Neuronal stem cell (in vitro differentiated cells): ENCODE data around the gene VPS37B.

ENCODE experiments used
- DNase-seq: peaks from one replicate; pipeline ENCODE4 v3.0.0-alpha.2; 2013; ENCODE audit warnings: low spot score
- H2AFZ ChIP-seq: one replicate; pipeline ENCODE4 v1.6.1; 2013; ENCODE audit warnings: mild to moderate bottlenecking, low read length, inconsistent platforms
- H2AK5ac ChIP-seq: 2 replicates; pipeline ENCODE4 v1.6.1; 2013; ENCODE audit warnings: low read depth, mild to moderate bottlenecking, inconsistent platforms, low read length, moderate library complexity, mixed read lengths
- H2BK120ac ChIP-seq: 2 replicates; pipeline ENCODE4 v1.6.1; 2013; ENCODE audit warnings: low read depth, mild to moderate bottlenecking, inconsistent platforms, low read length, moderate library complexity, mixed read lengths
- H2BK12ac ChIP-seq: one replicate; pipeline ENCODE4 v1.6.1; 2013; ENCODE audit warnings: low read length, inconsistent platforms
- H2BK15ac ChIP-seq: 2 replicates; pipeline ENCODE4 v1.6.1; 2013; ENCODE audit warnings: mild to moderate bottlenecking, low read length, inconsistent platforms, mixed read lengths
- H2BK5ac ChIP-seq: one replicate; pipeline ENCODE4 v1.6.1; 2013; ENCODE audit warnings: inconsistent platforms, mild to moderate bottlenecking, low read length, moderate library complexity
- H3K14ac ChIP-seq: one replicate; pipeline ENCODE4 v1.6.1; 2013; ENCODE audit warnings: low read length, inconsistent platforms
- H3K18ac ChIP-seq: 2 replicates; pipeline ENCODE4 v1.6.1; 2013; ENCODE audit warnings: low read length, inconsistent platforms
- H3K23ac ChIP-seq: 2 replicates; pipeline ENCODE4 v1.6.1; 2013; ENCODE audit warnings: low read depth, mild to moderate bottlenecking, mixed read lengths, low read length, inconsistent platforms; ENCODE audit not compliant: poor library complexity
- H3K27ac ChIP-seq: replicated peaks from 3 replicates; pipeline ENCODE4 v1.5.1; 2013; ENCODE audit warnings: low read length, inconsistent platforms
- H3K27me3 ChIP-seq, 3 experiments: 2 replicates each; pipeline ENCODE4 v1.6.1; 2013; ENCODE audit warnings: low read length in 3 of 3, mild to moderate bottlenecking in 2 of 3, inconsistent platforms in 1 of 3, low read depth in 1 of 3, mixed read lengths in 1 of 3, moderate library complexity in 1 of 3; ENCODE audit not compliant: control insufficient read depth in 3 of 3, insufficient read depth in 3 of 3
- H3K36me3 ChIP-seq, 2 donors: replicated peaks in 1 of 2; 2 replicates each; pipeline ENCODE4 v1.6.1; 2013; ENCODE audit warnings: low read length in 2 of 2; ENCODE audit not compliant: control insufficient read depth in 2 of 2, insufficient read depth in 2 of 2
- H3K4ac ChIP-seq: 2 replicates; pipeline ENCODE4 v1.6.1; 2013; ENCODE audit warnings: inconsistent platforms, mild to moderate bottlenecking, low read length, moderate library complexity
- H3K4me1 ChIP-seq, 2 donors: 1 replicate in 1 of 2; 2 replicates in 1 of 2; pipeline ENCODE4 v1.6.1; 2013; ENCODE audit warnings: low read length in 2 of 2, low read depth in 1 of 2; ENCODE audit not compliant: control insufficient read depth in 2 of 2, insufficient read depth in 1 of 2
- H3K4me2 ChIP-seq: one replicate; pipeline ENCODE4 v1.6.1; 2013; ENCODE audit warnings: mild to moderate bottlenecking, low read length, inconsistent platforms; ENCODE audit not compliant: insufficient read depth, poor library complexity, severe bottlenecking
- H3K4me3 ChIP-seq, 2 donors: 2 replicates each; pipeline ENCODE4 v1.5.1; 2013; ENCODE audit warnings: low read length in 2 of 2, mild to moderate bottlenecking in 2 of 2, inconsistent platforms in 1 of 2, moderate library complexity in 1 of 2
- H3K79me1 ChIP-seq: one replicate; pipeline ENCODE4 v1.6.1; 2013; ENCODE audit warnings: low read depth, mild to moderate bottlenecking, inconsistent platforms, low read length, moderate library complexity
- H3K9ac ChIP-seq: one replicate; pipeline ENCODE4 v1.6.1; 2013; ENCODE audit warnings: mild to moderate bottlenecking, low read depth, low read length, inconsistent platforms; ENCODE audit not compliant: poor library complexity
- H3K9me3 ChIP-seq, 2 donors: replicated peaks in 1 of 2; 2 replicates each; pipeline versions ENCODE3 to v1.6.1; 2013; ENCODE audit warnings: low read length in 2 of 2, mild to moderate bottlenecking in 2 of 2, inconsistent platforms in 1 of 2, low read depth in 1 of 2, mixed read lengths in 1 of 2, moderate library complexity in 1 of 2; ENCODE audit not compliant: control insufficient read depth in 2 of 2, insufficient read depth in 1 of 2
- H4K8ac ChIP-seq: one replicate; pipeline ENCODE4 v1.6.1; 2013; ENCODE audit warnings: low read depth, mild to moderate bottlenecking, inconsistent platforms, low read length, moderate library complexity
- H4K91ac ChIP-seq: one replicate; pipeline ENCODE4 v1.6.1; 2013; ENCODE audit warnings: low read length, low read depth, mild to moderate bottlenecking, inconsistent platforms; ENCODE audit not compliant: poor library complexity
- WGBS, 2 donors: extraction: QIAGEN DNeasy Blood & Tissue Kit; methylation state at CpG; one replicate each; pipeline ENCODE4 v1.1.7; 2013; ENCODE audit warnings: missing lambda C conversion rate in 2 of 2, mixed read lengths in 1 of 2; ENCODE audit not compliant: insufficient read length in 2 of 2, insufficient replicate concordance in 1 of 2; ENCODE audit errors: extremely low coverage in 2 of 2; 5-methylcytosine and 5-hydroxymethylcytosine counted together

The VPS37B gene

GRCh38 chr12:122882908-122883558 is 12.9 kb downstream of the VPS37B start:
- H3K4me3 ChIP-seq = no peak overlapping the region
- no peak overlapping the region for H3K27ac ChIP-seq
- H2AK5ac ChIP-seq = no peak overlapping the region
- H2AFZ ChIP-seq = no peak overlapping the region
- no peak overlapping the region for H3K14ac ChIP-seq
- H4K91ac ChIP-seq = no peak overlapping the region
- peaks cover 21 to 30% of the 10 kb centered on the region in 2 donors for H3K4me1 ChIP-seq
- peaks cover 0 to 2% of the 10 kb centered on the region in 2 donors for H3K9me3 ChIP-seq
- no peak for DNase-seq
- H2BK15ac ChIP-seq = no peak overlapping the region
- no peaks in the 10 kb centered on the region for H3K27me3 ChIP-seq
- peaks cover 11% of the 10 kb centered on the region for H3K79me1 ChIP-seq
- no peak overlapping the region for H3K9ac ChIP-seq
- H3K4me2 ChIP-seq = no peak overlapping the region
- H4K8ac ChIP-seq = no peak overlapping the region
- no peak overlapping the region for H3K18ac ChIP-seq
- peaks cover 0 to 14% of the 10 kb centered on the region in 2 donors for H3K36me3 ChIP-seq
- H3K4ac ChIP-seq = no peak overlapping the region
- no peak overlapping the region for H2BK5ac ChIP-seq
- no CpG with 5 or more reads among the region's 11 CpGs for WGBS, 2 donors
- H2BK12ac ChIP-seq = no peak overlapping the region
- H2BK120ac ChIP-seq = no peak overlapping the region
- H3K23ac ChIP-seq = no peak overlapping the region

GRCh38 chr12:122880668-122881067 is 15.3 kb downstream of the VPS37B start:
- no peak overlapping the region for H3K23ac ChIP-seq
- no peak overlapping the region for H2AFZ ChIP-seq
- H3K4me2 ChIP-seq = no peak overlapping the region
- WGBS, 2 donors = no CpG with 5 or more reads among the region's 8 CpGs
- no peak overlapping the region for H3K9ac ChIP-seq
- H3K14ac ChIP-seq = no peak overlapping the region
- no peak overlapping the region for H4K91ac ChIP-seq
- peaks cover 0 to 2% of the 10 kb centered on the region in 2 donors for H3K9me3 ChIP-seq
- no peak overlapping the region for H3K4me3 ChIP-seq
- H2AK5ac ChIP-seq = no peak overlapping the region
- no peak overlapping the region for H2BK5ac ChIP-seq
- no peak overlapping the region for H2BK15ac ChIP-seq
- no peak overlapping the region for H3K4ac ChIP-seq
- DNase-seq = no peak
- peaks cover 0 to 14% of the 10 kb centered on the region in 2 donors for H3K36me3 ChIP-seq
- peaks cover 5% of the 10 kb centered on the region for H3K79me1 ChIP-seq
- no peaks in the 10 kb centered on the region for H3K27me3 ChIP-seq
- H4K8ac ChIP-seq = no peak overlapping the region
- peaks cover 10 to 14% of the 10 kb centered on the region in 2 donors for H3K4me1 ChIP-seq
- no peak overlapping the region for H2BK12ac ChIP-seq
- H2BK120ac ChIP-seq = no peak overlapping the region
- no peak overlapping the region for H3K27ac ChIP-seq
- H3K18ac ChIP-seq = no peak overlapping the region

GRCh38 chr12:122880155-122880667 is 15.7 kb downstream of the VPS37B start:
- peaks cover 5% of the 10 kb centered on the region for H3K79me1 ChIP-seq

GRCh38 chr12:122878780-122879612 is 16.9 kb downstream of the VPS37B start:
- Histone ChIP-seq H3K9me3 (peaks cover 0 to 2% of the 10 kb centered on the region in 2 donors), H2BK120ac (no peak overlapping the region), H3K4me2 (no peak overlapping the region), H3K9ac (no peak overlapping the region), H3K18ac (peak overlapping the region; percentile 19), H3K4ac (no peak overlapping the region), H3K27me3 (no peaks in the 10 kb centered on the region), H3K79me1 (peaks cover 5% of the 10 kb centered on the region), H3K27ac (no peak overlapping the region), H3K23ac (no peak overlapping the region), H3K36me3 (peaks cover 0 to 14% of the 10 kb centered on the region in 2 donors), H2BK12ac (no peak overlapping the region), H4K91ac (no peak overlapping the region), H4K8ac (no peak overlapping the region), H2BK15ac (no peak overlapping the region), H2AFZ (no peak overlapping the region), H2BK5ac (no peak overlapping the region), H3K4me3 (no peak overlapping the region), H3K4me1 (peaks cover 14 to 15% of the 10 kb centered on the region in 2 donors), H2AK5ac (no peak overlapping the region), H3K14ac (no peak overlapping the region)
- no peak for DNase-seq
- WGBS, 2 donors = no CpG with 5 or more reads among the region's 17 CpGs

More at GRCh38 chr12:122880155-122880667, 15.7 kb downstream of the VPS37B start:
- Histone ChIP-seq H3K4me1 (peaks cover 12 to 14% of the 10 kb centered on the region in 2 donors), H3K23ac (no peak overlapping the region), H3K18ac (no peak overlapping the region), H2AFZ (no peak overlapping the region), H4K91ac (no peak overlapping the region), H2BK15ac (no peak overlapping the region), H2AK5ac (no peak overlapping the region), H3K4me2 (no peak overlapping the region), H3K4me3 (no peak overlapping the region), H4K8ac (no peak overlapping the region), H3K27me3 (no peaks in the 10 kb centered on the region), H2BK12ac (no peak overlapping the region), H3K14ac (no peak overlapping the region), H3K36me3 (peaks cover 0 to 14% of the 10 kb centered on the region in 2 donors), H3K9me3 (peaks cover 0 to 2% of the 10 kb centered on the region in 2 donors), H3K27ac (no peak overlapping the region), H3K9ac (no peak overlapping the region), H2BK5ac (no peak overlapping the region), H2BK120ac (no peak overlapping the region), H3K4ac (no peak overlapping the region)
- no peak for DNase-seq
- WGBS, 2 donors = no CpG with 5 or more reads among the region's 10 CpGs
